ENCODE measurements around the gene NR0B1.

- TF ChIP-seq CTCF (conservative IDR thresholded peaks at IDR 0.05; ENCODE audit: low read depth, low read length) (no peak), EZH2phosphoT487 (IDR thresholded peaks at IDR 0.05; ENCODE audit: borderline replicate concordance, low read length) (no peak), EZH2 (IDR thresholded peaks at IDR 0.05; ENCODE audit: low read length, unreplicated experiment) (no peak)
Observed at GRCh38 chrX:30261012-30261411, 48.2 kb downstream of the NR0B1 start.
